Smooth muscle cell (in vitro differentiated cells): ENCODE measurements around the gene RPL18A. TPM values are rescaled to one million over a fixed set of nuclear protein-coding genes. Genes with fewer than 3 reads are reported as not detected.

ENCODE experiments used
- DNase-seq: peaks from one replicate; lab custom pipeline; 2025; ENCODE audit not compliant: unreplicated experiment; lab: John Stamatoyannopoulos, UW
- H2AFZ ChIP-seq: fragments of 200-600 bp; sonication (generic); 2 replicates; pipeline ENCODE4 v1.6.0; 2016; ENCODE audit warnings: antibody characterized with exemption, low read depth, mild to moderate bottlenecking
- H3F3A ChIP-seq: fragments of 200-600 bp; sonication (generic); 2 replicates; pipeline ENCODE4 v1.6.0; 2017; ENCODE audit warnings: antibody characterized with exemption, low read depth
- H3K27ac ChIP-seq: fragments of 200-600 bp; sonication (generic); 2 replicates; pipeline ENCODE4 v1.5.1; 2016; ENCODE audit warnings: low read depth, mild to moderate bottlenecking
- H3K27me3 ChIP-seq: fragments of 200-600 bp; sonication (generic); 2 replicates; pipeline ENCODE4 v1.6.1; 2016; ENCODE audit warnings: low read depth, mild to moderate bottlenecking
- H3K36me3 ChIP-seq: fragments of 200-600 bp; sonication (generic); 2 replicates; pipeline ENCODE4 v1.5.1; 2016; ENCODE audit warnings: low read depth
- H3K4me1 ChIP-seq: fragments of 200-600 bp; sonication (generic); 2 replicates; pipeline ENCODE4 v1.5.1; 2016; ENCODE audit warnings: low read depth
- H3K4me2 ChIP-seq: fragments of 200-600 bp; sonication (generic); 2 replicates; pipeline ENCODE4 v1.6.0; 2016; ENCODE audit warnings: mild to moderate bottlenecking
- H3K4me3 ChIP-seq: fragments of 200-600 bp; sonication (generic); 2 replicates; pipeline ENCODE4 v1.5.1; 2016; ENCODE audit warnings: mild to moderate bottlenecking
- H3K79me2 ChIP-seq: fragments of 200-600 bp; sonication (generic); 2 replicates; pipeline ENCODE4 v1.6.0; 2016; ENCODE audit warnings: low read depth, mild to moderate bottlenecking
- H3K9ac ChIP-seq: fragments of 200-600 bp; sonication (generic); 2 replicates; pipeline ENCODE4 v1.6.0; 2016; ENCODE audit warnings: low read depth
- H3K9me3 ChIP-seq: fragments of 200-600 bp; sonication (generic); replicated peaks from 2 replicates; pipeline ENCODE4 v1.5.1; 2016; ENCODE audit warnings: low read depth
- H4K20me1 ChIP-seq: fragments of 200-600 bp; sonication (generic); 2 replicates; pipeline ENCODE4 v1.6.0; 2016; ENCODE audit warnings: low read depth
- WGBS: methylation state at CpG from one replicate; pipeline ENCODE4 v1.1.7; 2016; ENCODE audit warnings: low lambda C conversion rate; 5-methylcytosine and 5-hydroxymethylcytosine counted together
- polyA plus RNA-seq: library from polyadenylated mRNA; unstranded; fragments of >200 nt; fragmentation: Nextera tagmentation; extraction: Ambion mirVana; gene quantifications from 2 replicates; pipeline ENCODE4 v1.2.1, GENCODE V29; 2016
- total RNA-seq: library from RNA; depleted of rRNA; stranded (reverse); fragments of >200 nt; gene quantifications from 2 replicates; pipeline ENCODE4 v1.2.3, GENCODE V29; 2014
- TF ChIP-seq, protein P1 (sequence below): fragments of 200-600 bp; sonication (generic); IDR thresholded peaks from 2 replicates; pipeline ENCODE4 v1.5.1; 2017; ENCODE audit warnings: borderline replicate concordance, mild to moderate bottlenecking, antibody characterized with exemption; ENCODE audit not compliant: insufficient read depth, poor library complexity, severe bottlenecking

Gene RPL18A
- total and polyA plus RNA-seq, 2 experiments from 2014 or later: 867 to 1,267 TPM

GRCh38 chr19:17865364-17866311 lies 5.9 kb downstream of the RPL18A start:
- H3K9me3 ChIP-seq: no peaks in the 10 kb centered on the region
- no peak overlapping the region for H2AFZ ChIP-seq
- H3K79me2 ChIP-seq: peaks cover 20% of the 10 kb centered on the region
- H3K4me2 ChIP-seq: no peak overlapping the region
- TF ChIP-seq, protein P1, sequence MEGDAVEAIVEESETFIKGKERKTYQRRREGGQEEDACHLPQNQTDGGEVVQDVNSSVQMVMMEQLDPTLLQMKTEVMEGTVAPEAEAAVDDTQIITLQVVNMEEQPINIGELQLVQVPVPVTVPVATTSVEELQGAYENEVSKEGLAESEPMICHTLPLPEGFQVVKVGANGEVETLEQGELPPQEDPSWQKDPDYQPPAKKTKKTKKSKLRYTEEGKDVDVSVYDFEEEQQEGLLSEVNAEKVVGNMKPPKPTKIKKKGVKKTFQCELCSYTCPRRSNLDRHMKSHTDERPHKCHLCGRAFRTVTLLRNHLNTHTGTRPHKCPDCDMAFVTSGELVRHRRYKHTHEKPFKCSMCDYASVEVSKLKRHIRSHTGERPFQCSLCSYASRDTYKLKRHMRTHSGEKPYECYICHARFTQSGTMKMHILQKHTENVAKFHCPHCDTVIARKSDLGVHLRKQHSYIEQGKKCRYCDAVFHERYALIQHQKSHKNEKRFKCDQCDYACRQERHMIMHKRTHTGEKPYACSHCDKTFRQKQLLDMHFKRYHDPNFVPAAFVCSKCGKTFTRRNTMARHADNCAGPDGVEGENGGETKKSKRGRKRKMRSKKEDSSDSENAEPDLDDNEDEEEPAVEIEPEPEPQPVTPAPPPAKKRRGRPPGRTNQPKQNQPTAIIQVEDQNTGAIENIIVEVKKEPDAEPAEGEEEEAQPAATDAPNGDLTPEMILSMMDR: no peak
- no peak for DNase-seq
- H3K9ac ChIP-seq: no peak overlapping the region
- H3F3A ChIP-seq: peaks cover 24% of the 10 kb centered on the region
- H3K27me3 ChIP-seq: peaks cover 19% of the 10 kb centered on the region
- no peaks in the 10 kb centered on the region for H3K36me3 ChIP-seq
- peaks cover 10% of the 10 kb centered on the region for H3K4me1 ChIP-seq
- peaks cover 48% of the 10 kb centered on the region for H4K20me1 ChIP-seq
- 73% methylated on average over 13 of the region's 13 CpGs for WGBS
- H3K4me3 ChIP-seq: no peak overlapping the region
- H3K27ac ChIP-seq: no peak overlapping the region

- H2AFZ ChIP-seq: no peak overlapping the region
- peaks cover 24% of the 10 kb centered on the region for H3F3A ChIP-seq
- no peak overlapping the region for H3K4me3 ChIP-seq
- peaks cover 40% of the 10 kb centered on the region for H4K20me1 ChIP-seq
- no peak overlapping the region for H3K9ac ChIP-seq
- TF ChIP-seq, protein P1: no peak
- H3K4me1 ChIP-seq: peaks cover 3% of the 10 kb centered on the region
- H3K4me2 ChIP-seq: no peak overlapping the region
- H3K9me3 ChIP-seq: no peaks in the 10 kb centered on the region
- DNase-seq: no peak
- WGBS: 97% methylated on average over 7 of the region's 8 CpGs
- no peaks in the 10 kb centered on the region for H3K36me3 ChIP-seq
- peaks cover 12% of the 10 kb centered on the region for H3K79me2 ChIP-seq
- H3K27me3 ChIP-seq: peaks cover 24% of the 10 kb centered on the region
- H3K27ac ChIP-seq: no peak overlapping the region
These were observed 6.7 kb downstream of the RPL18A start for GRCh38 chr19:17866312-17866963.

- no peaks in the 10 kb centered on the region for H3K4me1 ChIP-seq
- TF ChIP-seq, protein P1: no peak
- no peak overlapping the region for H3K27ac ChIP-seq
- peaks cover 7% of the 10 kb centered on the region for H3K79me2 ChIP-seq
- H3K4me2 ChIP-seq: no peak overlapping the region
- no peak overlapping the region for H3K4me3 ChIP-seq
- peaks cover 30% of the 10 kb centered on the region for H3K27me3 ChIP-seq
- 86% methylated on average over 11 of the region's 11 CpGs for WGBS
- no peaks in the 10 kb centered on the region for H3K36me3 ChIP-seq
- no peak overlapping the region for H2AFZ ChIP-seq
- H3K9ac ChIP-seq: no peak overlapping the region
- no peaks in the 10 kb centered on the region for H3K9me3 ChIP-seq
- DNase-seq: no peak
- H4K20me1 ChIP-seq: peaks cover 34% of the 10 kb centered on the region
- peaks cover 24% of the 10 kb centered on the region for H3F3A ChIP-seq
These were observed 7.3 kb downstream of the RPL18A start for GRCh38 chr19:17866964-17867486.
